SW 1271 (cell line): Measurements from ENCODE around the gene HLA-DOB.

Experiments
- DNase-seq, 2 experiments: peaks; one replicate each; lab custom pipeline; 2025; lab: John Stamatoyannopoulos, UW

HLA-DOB gene

GRCh38 chr6:32816746-32817204, at the start of gene HLA-DOB:
Gene HLA-DOB, minus strand, starts transcription at chr6:32817002. Its CDS starts 51 bp downstream, at chr6:32816951.
- peak in 1 of 2 experiments; percentile 20 for DNase-seq

- no peak for DNase-seq
These were observed 49.1 kb upstream of the HLA-DOB start for GRCh38 chr6:32865724-32866443.

DNA sequence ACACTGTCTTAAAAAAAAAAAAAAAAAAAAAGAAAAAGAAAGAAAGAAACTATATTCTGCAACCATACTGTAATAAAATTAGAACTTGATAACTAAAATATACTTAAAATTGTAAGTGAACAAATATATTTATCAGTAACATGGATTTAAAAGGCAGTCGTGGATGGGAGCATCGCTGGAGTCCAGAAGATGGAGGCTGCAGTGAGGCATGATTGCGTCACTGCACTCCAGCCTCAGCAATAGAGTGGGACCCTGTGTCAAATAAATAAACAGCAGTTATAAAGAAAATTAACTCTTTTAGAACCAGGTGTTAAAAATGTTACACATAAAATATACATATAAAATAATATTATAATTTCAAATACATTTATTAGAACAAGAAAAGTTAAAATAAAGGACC, 45.9 kb upstream of the HLA-DOB start:
- DNase-seq = no peak

DNA sequence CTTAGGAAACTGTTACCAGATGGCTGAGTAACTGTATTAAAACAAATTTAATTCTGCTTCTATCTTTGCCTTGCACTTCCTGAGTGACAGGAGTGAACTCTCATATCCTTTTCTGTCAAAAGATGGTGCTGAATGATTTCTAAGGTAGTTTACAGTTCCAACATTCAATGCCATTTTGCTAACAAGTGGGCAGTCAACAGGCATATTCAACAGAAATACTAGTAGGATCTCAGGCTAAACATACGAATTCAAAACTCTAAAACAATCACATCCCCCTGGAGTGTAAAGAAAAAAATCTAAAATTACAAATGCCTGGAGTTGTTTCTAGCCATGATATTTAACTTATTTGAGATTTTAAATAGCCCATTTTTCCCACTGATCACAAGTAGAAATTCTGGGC, 43.9 kb upstream of the HLA-DOB start:
- no peak for DNase-seq

DNA sequence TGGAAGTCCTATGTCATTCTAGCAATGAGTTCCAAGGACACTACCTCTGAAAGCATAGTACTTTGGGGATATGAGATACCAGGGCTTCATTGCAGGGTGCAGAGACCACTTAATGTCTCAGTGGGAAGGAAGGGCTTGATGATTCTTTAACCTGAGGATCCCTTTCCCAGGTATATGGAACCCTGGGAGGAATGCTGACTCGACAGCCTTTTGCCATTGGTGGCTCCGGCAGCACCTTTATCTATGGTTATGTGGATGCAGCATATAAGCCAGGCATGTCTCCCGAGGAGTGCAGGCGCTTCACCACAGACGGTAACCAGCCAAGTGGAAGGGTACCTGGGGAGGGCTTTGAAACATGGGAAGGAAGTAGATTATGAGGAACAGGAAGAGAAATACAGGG, 41.4 kb upstream of the HLA-DOB start:
- no peak for DNase-seq

GRCh38 chr6:32857156-32857891, 40.5 kb upstream of the HLA-DOB start:
- no peak for DNase-seq

DNA sequence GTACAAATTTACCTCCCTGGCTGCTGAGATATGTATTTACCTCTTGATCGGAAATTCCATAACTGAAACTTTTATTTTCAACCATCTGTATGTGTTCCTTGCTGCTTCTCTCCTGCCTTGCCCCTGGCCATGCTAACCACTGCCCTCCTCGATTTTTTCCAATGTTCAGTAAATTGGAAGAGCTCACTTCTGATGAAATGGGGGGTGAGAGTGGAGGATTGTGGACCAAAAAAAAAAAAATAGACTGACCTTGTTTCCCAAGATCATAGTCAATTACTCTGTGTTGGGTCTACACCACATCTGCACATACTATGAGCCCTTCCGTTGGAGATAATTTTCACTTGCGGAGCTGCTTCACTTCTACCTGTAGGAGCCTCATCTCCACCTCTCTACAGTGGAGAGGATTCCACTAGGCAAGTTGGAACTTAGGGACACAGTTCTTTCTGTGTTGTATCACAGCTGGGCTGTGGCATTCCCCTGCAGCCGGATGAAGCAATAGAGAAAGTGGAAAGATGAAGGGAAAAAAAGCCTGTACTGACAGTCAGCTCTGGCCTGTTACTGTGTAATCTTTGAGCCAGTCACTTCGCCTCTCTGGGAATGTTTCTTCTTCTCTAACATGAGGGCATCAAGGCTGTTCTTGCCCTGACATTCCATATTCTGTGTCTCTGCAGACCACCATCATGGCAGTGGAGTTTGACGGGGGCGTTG, 38.8 kb upstream of the HLA-DOB start:
- DNase-seq = no peak

DNA sequence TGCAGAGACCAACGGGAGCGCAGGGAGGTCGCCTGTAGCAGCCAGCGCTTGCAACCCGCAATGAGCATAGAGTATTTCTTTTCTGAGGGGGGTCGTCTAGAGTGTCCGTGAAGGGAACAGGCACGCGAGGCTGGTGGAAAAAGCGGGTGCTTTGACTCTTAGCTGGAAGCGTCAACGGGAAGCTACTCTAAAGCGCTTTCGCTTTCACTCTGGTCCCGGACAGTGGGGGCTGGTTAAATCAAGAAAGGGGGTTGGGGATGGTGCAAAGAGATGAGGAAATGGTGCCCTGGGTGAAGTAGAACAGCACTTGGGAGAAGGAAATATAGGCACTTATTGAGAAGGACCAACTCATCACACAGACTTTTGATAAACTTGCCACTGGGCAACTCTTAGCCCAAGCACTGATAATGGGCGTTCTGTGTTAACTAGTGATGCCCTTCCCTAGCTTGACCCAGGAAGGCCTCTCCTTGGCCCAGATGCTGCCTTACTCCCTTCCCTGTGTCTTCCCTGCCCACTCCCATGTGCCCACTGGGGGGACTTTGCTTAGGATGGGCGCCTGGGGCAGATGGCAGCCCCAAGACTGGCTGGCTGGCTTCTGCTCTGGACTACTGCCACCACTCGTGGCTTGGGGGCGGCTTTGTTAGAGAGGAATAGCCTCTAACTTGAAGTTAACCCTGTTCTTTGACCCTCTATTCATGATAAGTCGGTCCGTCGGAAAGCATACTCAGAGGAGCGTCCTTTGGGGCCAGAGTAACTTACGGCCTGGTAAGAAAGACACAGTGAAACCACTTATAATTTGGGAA, 37.8 kb upstream of the HLA-DOB start:
- no peak for DNase-seq

DNA sequence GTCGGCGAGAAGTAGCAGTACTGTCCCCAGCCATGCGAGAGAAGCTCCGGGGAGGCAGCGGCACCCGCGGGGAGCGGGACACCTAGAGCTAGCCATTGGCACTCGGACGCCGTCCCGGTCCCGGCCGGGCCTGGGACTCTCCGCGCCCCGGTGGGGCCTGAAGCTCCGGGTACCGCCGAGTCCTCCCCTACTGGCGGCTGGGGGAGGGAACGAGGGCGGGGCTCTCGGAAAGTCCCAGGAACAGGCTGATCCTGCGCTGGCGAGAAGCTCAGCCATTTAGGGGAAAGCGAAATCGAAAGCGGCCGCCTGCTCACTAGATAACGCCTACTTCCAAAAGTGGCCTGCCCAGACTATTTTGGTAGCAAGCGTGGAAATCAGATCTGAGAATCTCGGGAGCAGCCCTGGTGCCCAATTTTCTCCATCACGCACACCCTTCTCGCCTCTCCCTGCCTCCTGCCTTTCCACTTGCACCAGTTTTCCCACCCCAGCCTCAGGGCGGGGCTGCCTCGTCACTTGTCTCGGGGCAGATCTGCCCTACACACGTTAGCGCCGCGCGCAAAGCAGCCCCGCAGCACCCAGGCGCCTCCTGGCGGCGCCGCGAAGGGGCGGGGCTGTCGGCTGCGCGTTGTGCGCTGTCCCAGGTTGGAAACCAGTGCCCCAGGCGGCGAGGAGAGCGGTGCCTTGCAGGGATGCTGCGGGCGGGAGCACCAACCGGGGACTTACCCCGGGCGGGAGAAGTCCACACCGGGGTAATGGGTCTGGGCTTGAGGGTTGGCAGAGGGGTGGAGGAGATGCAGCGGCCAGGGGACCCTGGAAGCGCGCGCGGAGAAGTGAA, 37.0 kb upstream of the HLA-DOB start, which contains the start of the genes PSMB9 and TAP1:
Gene PSMB9 (plus strand): TSS at position 652 of the 835 bp plus-strand sequence. CDS start 38 bp downstream, at position 690.
Gene TAP1 (minus strand): TSS at position 164 of the 835 bp plus-strand sequence. CDS start 68 bp downstream, at position 96.
- DNase-seq = peak; percentile 85 to 97

DNA sequence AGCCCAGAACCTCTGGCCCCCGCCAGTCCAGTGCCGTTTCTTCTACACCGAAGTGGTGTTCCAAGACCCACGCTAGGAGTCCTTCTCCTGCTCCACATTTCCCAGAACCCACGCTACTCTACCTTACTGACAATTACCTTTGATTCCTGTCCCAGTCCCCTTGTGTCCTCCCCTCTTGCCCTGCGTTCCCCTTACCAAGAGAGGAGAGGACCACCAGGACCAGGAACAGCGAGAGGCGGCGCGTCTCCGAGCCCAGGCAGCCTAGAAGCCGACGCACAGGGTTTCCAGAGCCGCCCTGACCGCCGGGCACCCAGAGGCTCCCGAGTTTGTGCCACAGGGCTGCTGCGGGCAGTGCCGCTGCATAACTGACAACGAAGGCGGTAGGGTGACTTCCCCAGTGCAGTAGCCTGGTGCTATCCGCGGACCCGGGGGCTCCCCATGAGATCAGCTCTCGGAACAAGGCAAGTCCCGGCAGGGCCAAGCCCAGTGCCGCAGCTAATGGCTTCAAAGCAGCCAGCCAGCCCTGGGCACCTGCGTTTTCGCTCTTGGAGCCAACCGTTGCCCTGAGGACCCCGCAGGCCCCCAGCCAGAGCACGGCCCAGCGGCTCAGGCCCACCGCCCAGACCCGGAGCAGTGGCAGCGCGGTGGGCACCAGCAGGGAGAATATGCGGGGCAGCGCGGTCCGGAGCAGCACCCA, 36.2 kb upstream of the HLA-DOB start:
- DNase-seq = peak in 1 of 2 experiments; percentile 25

GRCh38 chr6:32852018-32852843, 35.4 kb upstream of the HLA-DOB start:
- DNase-seq = no peak

DNA sequence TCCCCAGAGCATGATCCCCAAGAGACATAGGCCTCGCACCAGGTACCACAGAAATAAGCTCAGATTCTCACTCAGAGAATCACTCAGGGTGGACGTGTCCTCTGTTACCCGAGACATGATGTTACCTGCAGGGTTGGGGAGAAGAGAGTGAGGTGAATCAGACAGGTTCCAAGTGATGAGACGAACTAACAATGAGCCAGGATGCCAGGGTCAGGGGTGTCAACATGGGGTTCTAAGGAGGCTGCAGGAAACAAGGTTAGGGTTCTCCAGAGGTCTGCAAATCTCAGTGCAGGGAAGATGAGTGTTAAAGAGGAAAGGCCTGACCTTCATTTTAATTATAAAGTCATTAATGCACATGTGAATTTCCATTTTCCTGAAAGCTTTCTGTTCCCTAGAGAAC, 34.2 kb upstream of the HLA-DOB start:
- DNase-seq = no peak

DNA sequence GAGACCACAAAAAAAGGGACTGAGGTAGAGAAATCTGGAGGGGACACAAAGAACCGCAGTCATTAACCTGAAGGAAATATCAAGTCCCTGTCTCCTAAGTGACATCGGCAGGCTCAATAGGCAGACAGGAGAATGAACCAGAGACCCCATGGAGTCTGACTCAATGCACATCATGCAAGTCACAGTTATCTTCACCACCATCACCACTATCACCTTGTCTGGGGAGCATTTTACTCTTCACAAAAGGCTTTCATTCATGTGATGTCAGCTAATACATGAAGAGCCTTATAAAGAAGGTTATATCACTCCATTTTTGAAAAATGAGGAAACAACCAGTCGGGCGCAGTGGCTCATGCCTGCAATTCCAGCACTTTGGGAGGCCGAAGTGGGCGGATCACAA, 32.3 kb upstream of the HLA-DOB start:
- no peak for DNase-seq

GRCh38 chr6:32847795-32848194, 31.0 kb upstream of the HLA-DOB start:
- no peak for DNase-seq

GRCh38 chr6:32847004-32847403, 30.2 kb upstream of the HLA-DOB start:
- DNase-seq = no peak

- no peak for DNase-seq
These were observed 28.6 kb upstream of the HLA-DOB start for GRCh38 chr6:32845384-32845884.

DNA sequence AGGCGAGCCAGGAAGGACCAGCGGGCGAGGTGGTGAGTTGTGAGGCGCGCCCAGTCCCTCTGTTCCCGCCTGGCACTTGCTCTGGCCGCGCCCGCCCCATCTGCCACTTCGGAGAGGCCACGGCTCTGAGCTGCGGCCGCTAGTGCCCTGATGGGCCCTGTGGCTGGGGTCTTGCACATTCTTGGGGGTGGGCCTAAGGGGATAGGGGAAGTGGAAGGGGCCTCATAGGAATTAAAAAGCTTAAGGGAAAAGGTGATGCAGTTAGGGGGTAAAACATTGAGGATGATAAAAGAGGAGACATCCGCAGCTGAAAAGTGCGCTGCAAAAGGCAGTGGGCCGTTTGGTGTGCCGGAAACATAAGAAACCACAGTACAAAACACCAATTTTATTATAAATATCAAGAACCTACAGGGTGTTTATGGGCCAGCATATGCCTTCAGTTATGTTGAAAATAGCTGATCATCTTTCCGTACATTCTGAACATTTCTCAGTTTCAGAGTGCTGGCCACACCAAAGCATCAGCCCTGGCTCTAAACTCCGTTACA, 28.1 kb upstream of the HLA-DOB start:
- DNase-seq = no peak

DNA sequence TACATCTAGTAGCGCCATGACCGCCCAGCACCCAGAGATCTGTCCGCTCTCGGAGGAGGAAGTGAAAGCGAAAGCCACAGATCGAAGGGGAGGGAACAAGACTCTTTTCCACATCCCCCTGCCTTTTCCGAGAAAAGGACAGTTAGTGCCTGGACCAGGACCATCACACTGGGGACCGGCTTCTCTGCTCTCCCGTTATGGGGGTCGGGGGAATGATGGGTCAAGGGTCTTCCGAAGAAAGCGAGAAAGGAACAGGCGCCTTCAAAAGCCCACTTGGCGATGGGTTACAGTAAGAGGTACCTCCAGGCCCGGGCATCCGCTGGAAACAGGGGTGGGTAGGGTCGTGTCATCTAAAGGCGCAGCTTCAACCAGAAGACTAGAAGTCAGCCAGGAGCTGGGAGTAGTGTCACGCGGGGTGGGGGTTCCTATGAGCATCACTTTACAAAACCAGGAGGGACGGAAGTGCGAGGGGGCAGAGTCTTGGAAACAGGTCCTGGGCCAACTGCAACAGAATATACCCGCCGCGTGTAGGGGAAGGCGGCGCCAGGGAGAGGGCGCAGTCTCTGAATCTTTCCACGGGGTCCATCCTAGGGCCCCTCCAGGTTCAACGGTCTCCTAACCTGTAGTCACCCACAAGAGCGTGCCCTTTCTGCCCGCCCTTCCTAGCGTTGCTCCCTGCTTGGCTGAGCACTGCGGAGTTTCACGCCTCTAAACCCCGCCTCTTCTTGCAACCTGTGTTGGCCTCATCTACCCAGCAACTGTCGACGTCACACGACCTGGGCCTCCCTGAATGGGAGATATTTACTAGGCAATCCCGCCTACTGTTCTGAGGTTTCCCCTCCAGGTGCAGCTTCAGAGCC, 27.4 kb upstream of the HLA-DOB start, which contains the start of gene PSMB8:
Gene PSMB8 (minus strand): TSS at position 69 of the 860 bp plus-strand sequence. CDS start 51 bp downstream, at position 18.
- DNase-seq = peak; percentile 92 to 95
